Stimulated activated CD4-positive, alpha-beta T cell treated with anti-CD3 and anti-CD28 coated beads, TNF-alpha, amount 100 ng/mL, for 4 hours (primary cell): ENCODE measurements around the gene MPIG6B.
A peak's percentile ranks its signal among the peaks of the same experiment; 100 is the strongest.

Experiments used
- DNase-seq, 3 experiments: peaks; one replicate each; pipeline ENCODE4 v3.0.0-alpha.2; 2020; ENCODE audit warnings: low read depth in 3 of 3

The MPIG6B gene

DNA sequence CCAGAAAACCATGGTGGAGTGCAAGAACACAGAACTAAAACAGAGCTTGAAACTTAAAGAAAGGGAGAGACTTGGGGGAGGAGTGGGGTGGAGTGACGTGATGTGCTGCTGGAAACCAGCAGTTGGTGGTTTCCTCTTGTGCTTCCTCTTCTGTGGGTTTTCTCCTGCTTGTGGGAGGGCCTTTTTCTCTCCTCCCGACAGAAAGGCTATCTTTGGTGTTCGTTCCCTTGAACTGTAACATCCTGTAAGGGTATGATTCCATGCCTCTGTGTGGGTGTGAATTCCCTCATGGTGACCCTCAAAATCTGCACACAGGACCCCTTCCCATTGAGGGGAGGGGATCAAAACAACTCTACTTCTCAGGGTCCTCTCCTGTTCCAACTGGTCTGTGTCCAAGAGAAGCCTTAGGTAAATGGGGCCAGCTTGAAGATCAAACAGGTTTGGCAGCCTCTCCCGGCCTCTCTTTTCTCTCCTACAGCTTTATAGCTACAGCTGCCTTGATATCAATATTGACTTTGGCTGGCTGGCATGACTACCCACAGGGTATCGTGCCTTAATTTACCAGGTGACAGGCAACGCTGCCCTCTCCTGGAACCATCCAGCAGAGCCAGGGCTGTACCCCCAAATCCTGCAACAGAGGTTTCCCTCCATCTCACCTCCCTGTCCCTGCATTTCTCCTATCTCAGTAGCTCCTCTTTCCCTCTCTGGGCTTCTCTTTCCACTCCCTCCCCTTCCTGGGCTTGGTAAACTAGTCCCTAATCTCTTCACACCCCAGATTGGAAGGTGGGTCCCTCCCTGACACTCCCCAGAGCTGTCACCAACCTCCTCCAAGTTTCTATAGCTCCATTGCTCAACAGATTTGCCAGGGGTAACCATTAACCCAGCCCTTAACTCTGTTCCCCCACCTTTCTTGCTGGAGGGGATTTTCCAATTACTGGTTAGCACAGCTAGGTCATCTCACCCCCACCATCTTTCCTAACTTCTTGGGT, 15.1 kb downstream of the MPIG6B start:
- DNase-seq, result peak; percentile 20 to 49 (median 43)

DNA sequence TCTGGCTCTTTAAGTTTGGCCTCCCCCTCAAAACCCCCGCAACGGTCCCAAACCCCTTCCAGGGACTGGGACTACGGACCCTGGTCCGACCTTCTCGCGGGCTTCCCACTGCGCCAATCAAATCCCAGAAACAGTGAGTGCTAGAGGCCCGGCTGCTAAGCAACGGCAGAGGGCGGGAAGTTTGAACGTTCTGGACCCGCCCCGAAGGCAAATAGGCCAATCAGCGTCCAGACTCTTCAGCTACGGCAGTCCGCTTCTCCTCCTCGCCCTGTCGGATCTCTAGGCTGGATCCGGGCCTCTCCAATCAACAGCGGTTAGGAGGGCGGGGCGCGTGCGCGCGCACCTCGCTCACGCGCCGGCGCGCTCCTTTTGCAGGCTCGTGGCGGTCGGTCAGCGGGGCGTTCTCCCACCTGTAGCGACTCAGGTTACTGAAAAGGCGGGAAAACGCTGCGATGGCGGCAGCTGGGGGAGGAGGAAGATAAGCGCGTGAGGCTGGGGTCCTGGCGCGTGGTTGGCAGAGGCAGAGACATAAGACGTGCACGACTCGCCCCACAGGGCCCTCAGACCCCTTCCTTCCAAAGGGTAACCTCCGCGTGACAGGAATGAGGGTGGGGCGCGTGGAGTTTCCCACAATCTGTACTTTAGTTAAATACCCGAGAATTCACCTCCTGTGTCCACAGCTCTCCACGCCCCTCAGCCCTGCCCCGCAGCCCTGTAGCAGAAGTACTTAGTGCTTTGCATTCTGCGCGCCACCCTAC, 16.6 kb downstream of the MPIG6B start, which contains the start of gene MSH5:
Gene MSH5, plus strand, starts transcription at position 367 of the 758 bp plus-strand sequence. CDS start 462 bp downstream, outside the sequence.
- DNase-seq, result peak; percentile 87 to 91 (median 88)

DNA sequence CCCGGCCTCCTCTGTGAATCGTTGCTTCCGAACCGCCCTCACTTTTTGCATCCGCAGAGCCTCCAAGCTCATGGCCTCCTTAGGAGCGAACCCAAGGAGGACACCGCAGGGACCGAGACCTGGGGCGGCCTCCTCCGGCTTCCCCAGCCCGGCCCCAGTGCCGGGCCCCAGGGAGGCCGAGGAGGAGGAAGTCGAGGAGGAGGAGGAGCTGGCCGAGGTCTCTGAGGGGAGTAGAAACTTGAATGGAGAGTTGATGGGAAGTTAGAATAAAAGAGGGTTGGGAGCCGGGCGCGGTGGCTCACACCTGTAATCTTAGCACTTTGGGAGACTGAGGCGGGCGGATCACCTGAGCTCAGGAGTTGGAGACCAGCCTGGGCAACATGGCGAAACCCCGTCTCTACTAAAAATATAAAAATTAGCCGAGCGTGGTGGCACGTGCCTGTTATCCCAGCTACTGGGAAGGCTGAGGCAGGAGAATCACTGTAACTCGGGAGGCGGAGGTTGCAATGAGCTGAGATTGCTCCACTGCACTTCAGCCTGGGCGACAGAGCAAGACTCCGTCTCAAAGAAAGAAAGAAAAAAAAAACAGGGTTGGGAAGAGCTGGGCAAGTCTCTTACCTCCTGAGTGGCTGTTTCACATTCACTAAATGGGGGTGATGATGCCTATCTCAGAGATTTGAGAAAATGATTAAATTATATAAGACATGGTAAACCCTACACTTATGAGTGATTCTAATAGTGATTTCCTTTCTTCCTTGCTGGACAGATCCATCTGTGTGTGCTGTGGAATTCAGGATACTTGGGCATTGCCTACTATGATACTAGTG, 17.4 kb downstream of the MPIG6B start:
- peak in 1 of 3 experiments; percentile 26 for DNase-seq

DNA sequence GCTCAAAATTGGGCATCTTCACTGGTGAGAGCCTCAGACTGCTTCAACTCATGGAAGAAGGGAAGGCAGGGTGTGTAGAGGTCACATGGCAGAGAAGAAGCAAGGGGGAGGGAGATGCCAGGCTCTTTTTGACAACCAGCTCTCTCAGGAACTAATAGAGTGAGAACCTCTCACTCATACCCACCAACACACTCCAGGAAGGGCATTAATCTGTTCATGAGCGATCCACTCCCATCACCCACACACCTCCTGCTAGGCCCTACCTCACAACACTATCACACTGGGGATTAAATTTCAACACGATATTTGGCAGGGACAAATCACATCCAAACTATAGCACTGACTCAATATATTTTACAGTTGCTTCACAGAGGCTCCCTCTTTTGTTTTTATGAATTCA, 18.6 kb downstream of the MPIG6B start:
- no peak for DNase-seq

DNA sequence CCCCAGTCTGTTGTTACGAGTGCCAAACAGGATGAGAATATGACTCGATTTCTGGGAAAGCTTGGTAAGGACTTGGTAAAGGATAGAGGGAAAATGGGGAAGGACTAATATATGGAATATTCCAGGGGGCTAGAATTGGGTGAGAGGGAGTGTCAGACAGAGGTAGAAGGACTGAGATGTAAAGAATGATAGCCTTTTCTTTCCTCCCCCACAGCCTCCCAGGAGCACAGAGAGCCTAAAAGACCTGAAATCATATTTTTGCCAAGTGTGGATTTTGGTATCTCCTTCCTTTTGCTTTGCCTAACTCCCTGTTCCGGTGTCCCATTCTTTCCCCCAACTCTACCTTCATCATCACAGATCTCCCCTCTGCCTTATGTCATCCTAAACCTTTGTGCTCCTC, 19.7 kb downstream of the MPIG6B start:
- no peak for DNase-seq

DNA sequence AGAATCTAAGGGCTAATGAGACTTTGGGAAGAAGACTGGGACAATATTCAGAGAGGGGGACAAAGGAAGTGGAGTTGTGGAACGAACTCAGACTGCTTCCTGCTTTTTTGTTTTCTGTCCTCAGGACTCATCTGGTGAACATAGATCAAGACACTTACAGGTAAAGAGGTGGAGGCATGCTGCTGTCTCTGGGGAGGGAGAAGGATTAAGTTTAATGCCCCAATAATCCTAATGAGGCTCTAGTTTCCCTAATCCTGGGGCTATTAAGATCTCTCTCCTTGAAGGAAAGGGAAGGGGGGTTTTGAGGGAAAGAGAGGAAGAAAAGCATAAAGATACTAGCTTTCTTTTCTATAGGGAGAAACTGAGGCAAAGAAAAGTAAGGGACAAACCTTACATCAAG, 21.2 kb downstream of the MPIG6B start:
- no peak for DNase-seq

DNA sequence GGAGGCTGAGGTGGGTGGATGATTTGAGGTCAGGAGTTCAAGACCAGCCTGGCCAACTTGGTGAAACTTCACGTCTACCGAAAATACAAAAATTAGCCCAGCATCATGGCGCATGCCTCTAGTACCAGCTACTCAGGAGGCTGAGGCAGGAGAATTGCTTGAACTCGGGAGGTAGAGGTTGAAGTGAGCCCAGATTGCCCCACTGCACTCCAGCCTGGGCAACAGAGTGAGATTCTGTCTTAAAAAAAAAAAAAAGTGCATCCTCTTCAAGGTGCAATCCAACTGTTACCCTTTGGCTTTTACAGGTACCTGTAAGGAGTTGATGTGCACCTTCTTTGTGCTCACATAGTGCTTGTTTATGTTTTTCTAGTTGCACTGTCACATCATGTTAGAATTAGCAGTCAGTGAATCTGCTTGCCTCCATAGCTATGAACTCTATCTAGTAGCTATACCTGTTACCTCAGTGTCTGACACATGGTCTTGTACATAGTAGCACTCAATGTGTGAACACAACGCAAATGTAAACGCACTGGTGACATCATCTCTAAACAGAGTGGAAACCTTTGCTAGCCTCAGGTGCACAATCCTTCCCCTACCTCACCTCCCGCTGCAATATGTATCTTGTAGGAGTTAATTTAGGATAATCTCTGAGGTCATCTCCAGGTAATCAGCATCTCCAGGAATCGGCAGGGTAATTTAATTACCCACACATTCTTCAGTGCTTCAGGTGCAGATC, 26.3 kb downstream of the MPIG6B start:
- DNase-seq, result no peak

DNA sequence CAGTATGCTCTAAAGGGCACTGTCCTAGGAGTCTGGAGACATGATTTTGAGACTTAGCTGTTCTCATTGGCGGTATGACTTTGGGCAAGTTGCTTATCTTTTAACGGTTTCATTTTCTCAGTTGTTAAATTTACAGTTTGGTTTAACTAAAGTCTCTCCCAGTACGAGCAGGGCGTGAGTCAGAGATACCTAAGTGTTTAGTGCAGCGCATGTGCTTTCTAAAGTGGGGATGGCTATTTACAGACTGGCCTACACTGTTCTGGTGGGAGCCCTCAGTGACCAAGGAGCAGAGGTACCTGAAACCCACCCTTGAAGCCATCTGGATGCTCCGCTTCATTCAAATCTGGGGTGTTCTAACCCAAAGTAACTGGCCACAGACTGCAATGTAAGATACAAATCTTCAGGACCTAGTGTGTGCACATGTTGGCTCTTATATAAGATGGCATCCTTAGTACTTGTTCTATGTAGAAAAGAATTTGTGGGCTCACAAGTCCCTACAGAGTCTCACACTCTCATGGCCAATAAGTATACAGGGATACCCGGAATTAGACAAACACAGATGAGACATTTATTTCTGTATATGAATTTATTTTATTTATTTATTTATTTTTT, 27.3 kb downstream of the MPIG6B start:
- DNase-seq, result no peak

DNA sequence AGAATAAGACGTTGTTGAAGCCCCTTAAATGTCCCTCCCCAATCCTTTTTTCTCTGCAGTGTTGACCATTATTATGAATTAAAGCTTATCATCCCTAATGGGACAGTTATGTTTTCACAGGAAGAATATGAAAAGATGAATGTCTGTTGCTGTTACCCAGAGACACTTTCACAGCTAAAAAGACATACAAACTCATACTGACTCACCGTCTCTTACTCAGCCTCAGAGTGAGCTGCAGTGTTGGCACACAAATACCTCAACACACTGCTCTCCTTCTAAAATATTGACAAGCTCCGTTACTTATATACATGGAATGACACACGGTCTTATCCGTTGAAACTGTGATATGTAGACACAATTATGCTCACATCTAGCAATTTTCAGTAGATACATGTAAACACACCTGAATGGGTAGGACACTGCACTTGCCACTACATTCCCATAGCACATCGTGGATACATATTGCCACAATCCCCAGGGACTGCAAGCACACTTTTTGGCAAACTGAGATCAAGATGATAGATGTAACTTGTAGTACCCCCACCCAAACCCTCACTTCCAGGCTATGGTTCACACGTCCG, 29.7 kb downstream of the MPIG6B start:
- no peak for DNase-seq

DNA sequence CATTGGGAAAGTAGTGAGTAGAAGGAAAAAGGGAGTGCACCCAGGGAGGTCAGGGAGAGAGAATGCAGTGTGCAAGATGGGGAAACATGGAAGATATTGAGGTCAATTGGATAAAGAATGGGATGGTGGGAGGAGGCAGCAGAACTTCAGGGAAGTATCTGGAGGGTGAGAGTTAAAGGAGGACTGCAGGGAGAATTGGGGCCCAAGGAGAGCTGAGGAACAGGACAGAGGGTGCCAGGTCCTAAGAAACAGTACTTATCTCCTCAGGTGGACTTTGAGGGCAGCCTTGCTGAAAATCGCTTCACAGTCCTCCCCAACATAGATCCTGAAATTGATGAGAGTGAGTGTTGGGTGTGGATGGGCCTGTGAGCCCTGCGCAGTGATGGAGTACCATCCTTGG, 35.1 kb downstream of the MPIG6B start:
- no peak for DNase-seq

DNA sequence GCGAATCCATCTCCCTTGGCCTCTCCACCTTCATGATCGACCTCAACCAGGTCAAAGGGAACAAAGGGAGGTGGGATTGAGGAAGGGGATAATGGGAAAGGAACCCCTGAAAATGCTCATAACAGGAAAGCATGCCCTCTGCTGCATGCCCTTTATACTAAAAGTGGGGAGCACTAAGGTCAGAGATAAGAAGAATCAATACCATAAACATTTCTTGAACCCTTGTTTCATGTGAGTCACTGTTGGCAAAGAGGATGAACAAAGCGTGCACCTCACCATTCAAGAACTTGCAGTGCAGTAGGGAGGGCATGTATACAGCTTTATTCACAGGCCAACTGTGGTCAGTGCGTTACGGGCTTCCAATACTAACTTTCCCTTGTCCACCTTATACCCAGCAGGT, 37.6 kb downstream of the MPIG6B start:
- no peak for DNase-seq

DNA sequence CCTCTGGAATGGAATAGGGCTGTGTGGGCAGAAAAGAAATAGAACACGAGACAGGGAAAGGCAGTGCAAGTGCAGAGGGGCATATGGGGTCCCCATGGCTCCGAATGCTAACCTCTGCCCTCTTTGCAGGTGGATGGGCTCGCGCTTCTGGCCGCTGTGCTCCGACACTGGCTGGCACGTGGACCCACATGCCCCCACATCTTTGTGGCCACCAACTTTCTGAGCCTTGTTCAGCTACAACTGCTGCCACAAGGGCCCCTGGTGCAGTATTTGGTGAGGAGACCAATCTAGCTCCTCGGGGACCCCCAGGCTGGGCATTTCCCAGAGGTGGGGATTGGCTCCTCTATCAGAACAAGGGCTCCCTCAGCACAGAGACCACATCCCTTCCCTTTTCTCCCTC, 38.2 kb downstream of the MPIG6B start:
- DNase-seq, result no peak

DNA sequence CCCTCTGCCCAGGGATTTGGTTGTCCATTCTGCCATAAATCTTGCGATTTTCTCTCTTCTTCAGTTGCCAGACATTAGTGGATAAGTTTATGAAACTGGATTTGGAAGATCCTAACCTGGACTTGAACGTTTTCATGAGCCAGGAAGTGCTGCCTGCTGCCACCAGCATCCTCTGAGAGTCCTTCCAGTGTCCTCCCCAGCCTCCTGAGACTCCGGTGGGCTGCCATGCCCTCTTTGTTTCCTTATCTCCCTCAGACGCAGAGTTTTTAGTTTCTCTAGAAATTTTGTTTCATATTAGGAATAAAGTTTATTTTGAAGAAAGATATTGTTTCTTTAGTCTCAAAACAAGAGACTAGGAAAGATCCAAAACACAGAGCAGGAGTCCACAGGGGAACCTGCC, 39.2 kb downstream of the MPIG6B start, which contains the start of gene SAPCD1:
Gene SAPCD1, plus strand, starts transcription at position 301 of the 400 bp plus-strand sequence. CDS start 399 bp downstream, outside the sequence.
- DNase-seq, result no peak

DNA sequence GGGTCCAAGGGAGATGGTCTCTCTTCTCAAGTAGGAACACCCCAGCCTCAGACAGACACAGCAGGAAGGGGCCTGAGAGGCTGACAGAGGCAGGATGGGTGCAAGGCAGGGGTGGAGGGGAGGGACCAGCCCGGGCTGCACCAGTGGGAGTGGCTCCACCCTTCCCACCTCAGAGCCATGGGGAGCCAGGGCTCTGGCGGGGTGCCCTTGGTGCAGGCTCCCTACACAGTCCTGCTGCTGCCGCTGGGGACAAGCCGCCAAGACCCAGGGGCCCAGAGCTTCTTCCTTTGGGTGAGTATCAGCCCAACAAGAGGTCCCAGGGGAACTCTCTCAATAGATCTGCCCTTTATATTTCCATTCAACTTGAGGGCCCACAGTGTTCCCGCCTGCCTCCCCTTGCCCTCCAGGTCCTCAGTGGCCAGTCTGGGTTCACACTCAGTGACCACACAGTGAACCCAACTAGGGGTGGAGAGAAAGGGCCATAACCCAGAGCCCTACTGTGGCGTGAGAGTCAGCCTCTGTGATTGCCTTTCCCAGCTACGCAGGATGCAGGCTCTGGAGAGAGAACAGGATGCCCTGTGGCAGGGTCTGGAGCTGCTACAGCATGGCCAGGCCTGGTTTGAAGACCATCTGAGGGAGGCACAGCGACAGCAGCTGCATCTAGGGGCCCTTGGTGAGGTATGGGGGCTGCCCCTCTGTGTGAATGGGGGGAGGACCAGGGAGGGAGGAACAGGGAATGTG, 39.9 kb downstream of the MPIG6B start:
- no peak for DNase-seq

DNA sequence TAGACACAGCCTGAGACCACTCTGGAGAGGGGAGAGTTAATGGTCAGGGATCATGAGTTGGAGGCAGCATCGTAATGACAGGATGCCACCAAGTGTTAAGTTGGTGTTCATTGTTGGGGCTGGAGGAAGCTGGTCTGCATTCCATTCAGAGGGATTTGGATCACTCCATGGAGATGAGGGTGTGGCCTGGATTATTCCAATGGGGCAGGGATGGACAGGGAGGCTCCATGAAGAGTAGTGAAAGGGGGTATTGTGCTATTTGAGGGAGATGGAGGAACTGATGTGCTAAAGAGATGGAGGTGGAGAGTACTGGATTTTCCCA, 40.4 kb downstream of the MPIG6B start:
- DNase-seq, result no peak

DNA sequence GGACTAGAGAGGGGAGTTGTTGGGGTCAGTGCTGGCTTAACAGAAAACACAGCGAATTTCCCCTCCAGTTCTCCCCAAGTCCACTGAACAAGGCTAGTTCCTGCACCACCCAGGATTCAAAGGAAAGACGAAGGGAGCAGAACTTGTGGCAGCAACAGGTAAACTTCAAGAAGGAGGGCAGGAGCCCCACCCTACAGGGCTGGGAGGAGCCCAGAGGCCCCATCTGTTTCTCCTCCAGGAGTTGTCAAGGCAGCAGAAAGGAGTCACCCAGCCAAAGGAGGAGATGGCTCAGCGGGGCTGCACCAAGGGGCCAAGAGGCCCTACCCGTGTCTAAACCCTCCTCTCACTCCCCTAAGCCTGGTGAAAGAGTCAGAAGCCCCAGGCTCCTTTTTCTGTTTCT, 41.0 kb downstream of the MPIG6B start:
- DNase-seq, result no peak

DNA sequence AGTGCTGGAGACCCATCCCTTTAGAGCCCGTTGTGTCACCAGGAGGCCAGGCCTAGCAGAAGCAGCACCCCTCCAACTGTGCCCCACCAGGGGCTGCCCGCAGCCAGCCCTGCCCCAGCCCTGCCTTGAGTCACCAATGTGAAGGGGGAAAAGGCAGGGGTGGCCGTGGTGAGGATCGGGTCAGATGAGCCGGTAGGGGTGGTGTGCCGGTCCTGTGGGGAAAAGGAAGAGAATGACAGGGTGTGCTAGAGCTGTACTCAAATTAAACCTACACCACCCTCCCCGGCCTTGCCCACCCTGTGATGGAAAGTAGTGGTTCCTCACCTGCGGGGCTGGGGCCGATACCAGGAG, 42.4 kb downstream of the MPIG6B start:
- DNase-seq, result no peak

DNA sequence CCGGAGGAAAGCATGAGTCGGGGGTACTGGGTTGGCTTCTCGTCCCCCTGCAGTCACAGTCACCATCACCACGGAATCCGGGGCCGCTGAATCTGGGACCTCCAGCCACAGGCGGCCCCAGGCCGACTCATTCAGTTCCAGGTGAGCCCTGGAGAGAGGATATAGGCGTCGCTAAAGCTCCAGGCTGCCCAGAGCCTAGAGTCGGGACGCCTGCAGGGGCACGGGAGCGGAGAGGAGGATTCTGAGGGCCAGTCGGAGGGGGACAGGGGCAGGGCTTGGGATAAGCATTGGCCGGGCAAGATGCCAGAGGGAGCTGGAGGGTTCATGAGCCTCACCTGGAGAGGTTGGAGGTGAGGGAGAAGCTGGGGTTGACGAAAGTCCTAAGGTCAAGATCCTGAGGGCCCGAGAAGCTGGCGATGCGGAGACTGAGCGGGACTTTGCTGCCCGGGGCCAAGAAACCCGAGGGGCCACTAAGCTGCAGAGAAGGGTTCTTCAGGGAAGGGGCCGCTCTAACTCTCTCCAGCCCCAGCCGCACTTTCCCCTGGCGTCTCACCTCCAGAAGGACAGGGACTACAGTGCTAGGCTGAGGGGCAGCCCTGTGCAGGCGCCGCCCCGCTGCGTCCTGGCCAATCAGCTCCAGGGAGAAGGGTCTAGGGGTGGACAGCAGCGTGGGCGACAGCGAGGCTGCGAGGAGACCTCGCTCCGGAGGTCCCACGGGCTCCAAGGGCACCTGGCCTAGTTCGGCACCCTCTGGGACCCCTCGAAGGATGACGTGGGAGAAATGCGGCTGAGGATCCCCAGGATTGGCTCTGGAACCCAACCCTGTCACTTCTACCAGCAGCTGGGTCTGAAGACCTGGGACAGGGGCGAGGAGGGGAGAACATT, 43.0 kb downstream of the MPIG6B start:
- no peak for DNase-seq
